HepG2 (cell line): Measurements from ENCODE around the gene C19orf85. TPM values are rescaled to one million over a fixed set of nuclear protein-coding genes. Genes with fewer than 3 reads are reported as not detected.

ENCODE experiments used
- AHR ChIP-seq: IDR thresholded peaks from 2 replicates; pipeline ENCODE4 v1.6.1; 2018; ENCODE audit warnings: missing genetic modification reagents, missing compliant biosample characterization
- ATF2 ChIP-seq: sonication (generic); formaldehyde crosslinking; IDR thresholded peaks from 2 replicates; pipeline ENCODE4 v1.4.0; 2020; ENCODE audit warnings: missing genetic modification reagents
- FIP1L1 ChIP-seq: fragments of 200-400 bp; formaldehyde crosslinking; IDR thresholded peaks from 2 replicates; pipeline ENCODE4 v1.6.1; 2018; ENCODE audit warnings: low read depth, mild to moderate bottlenecking, low read length, moderate library complexity, borderline replicate concordance; ENCODE audit not compliant: insufficient read depth
- GFI1 ChIP-seq: sonication (generic); formaldehyde crosslinking; IDR thresholded peaks from 2 replicates; pipeline ENCODE4 v1.5.0; 2020; ENCODE audit warnings: missing genetic modification reagents, mild to moderate bottlenecking, borderline replicate concordance
- NFYC ChIP-seq: IDR thresholded peaks from 2 replicates; pipeline ENCODE4 v1.6.1; 2016; ENCODE audit warnings: missing genetic modification reagents, missing compliant biosample characterization
- PPARG ChIP-seq: conservative IDR thresholded peaks from 2 replicates; pipeline ENCODE4 v1.6.1; 2016; ENCODE audit warnings: missing biosample characterization, missing genetic modification reagents
- RBM22 ChIP-seq: fragments of 200-400 bp; formaldehyde crosslinking; optimal IDR thresholded peaks from 2 replicates; pipeline ENCODE3; 2017; ENCODE audit warnings: mild to moderate bottlenecking, low read length, moderate library complexity
- RFX3 ChIP-seq: IDR thresholded peaks from 2 replicates; pipeline ENCODE4 v1.6.1; 2016; ENCODE audit warnings: missing biosample characterization, missing genetic modification reagents
- RXRB ChIP-seq: IDR thresholded peaks from 2 replicates; pipeline ENCODE4 v1.6.1; 2016; ENCODE audit warnings: borderline replicate concordance, missing genetic modification reagents, missing compliant biosample characterization
- ZNF605 ChIP-seq: sonication (generic); formaldehyde crosslinking; IDR thresholded peaks from 2 replicates; pipeline ENCODE4 v1.8.0; 2022; ENCODE audit warnings: mild to moderate bottlenecking, missing genetic modification reagents
- ZNF639 ChIP-seq: conservative IDR thresholded peaks from 2 replicates; pipeline ENCODE4 v1.6.1; 2018; ENCODE audit warnings: missing genetic modification reagents
- ZNF691 ChIP-seq: sonication (generic); formaldehyde crosslinking; IDR thresholded peaks from 2 replicates; pipeline ENCODE4 v1.4.0; 2020; ENCODE audit warnings: missing genetic modification reagents, low read depth, mild to moderate bottlenecking, borderline replicate concordance
- ZSCAN30 ChIP-seq: sonication (generic); formaldehyde crosslinking; IDR thresholded peaks from 2 replicates; pipeline ENCODE4 v1.5.0; 2020; ENCODE audit warnings: mild to moderate bottlenecking, missing genetic modification reagents
- polyA plus RNA-seq, 8 experiments: library from polyadenylated mRNA; depleted of rRNA in 3 of 8; stranded (reverse) in 7 of 8; unstranded in 1 of 8; fragments of >200 nt; fragmentation: Illumina TruSeq in 4 of 8; extraction: Trizol in 4 of 8; gene quantifications; 2 replicates each; pipeline versions ENCODE4 v1.2.1 to v1.2.3, GENCODE V29; 2011 to 2016; ENCODE audit warnings: low read depth in 4 of 8, missing spikeins in 1 of 8, mixed read lengths in 1 of 8; ENCODE audit not compliant: insufficient read depth in 1 of 8
- total RNA-seq, 5 experiments: library from RNA; depleted of rRNA; stranded (reverse); fragments of >200 nt; fragmentation: Illumina TruSeq; extraction: Trizol; gene quantifications; 2 replicates each; pipeline ENCODE4 v1.2.3, GENCODE V29; 2016; ENCODE audit warnings: low read depth in 1 of 5
- TF ChIP-seq, protein P1 (sequence below): IDR thresholded peaks from 2 replicates; pipeline ENCODE4 v1.6.1; 2016; ENCODE audit warnings: missing compliant biosample characterization, missing genetic modification reagents, borderline replicate concordance
- TF ChIP-seq, protein P2 (sequence below): sonication (generic); formaldehyde crosslinking; IDR thresholded peaks from 2 replicates; pipeline ENCODE4 v1.4.0; 2020; ENCODE audit warnings: missing genetic modification reagents
- TF ChIP-seq, protein P3 (sequence below): sonication (generic); formaldehyde crosslinking; IDR thresholded peaks from 2 replicates; pipeline ENCODE4 v1.9.0; 2022; ENCODE audit warnings: missing genetic modification reagents, mild to moderate bottlenecking, borderline replicate concordance
- TF ChIP-seq, protein P4 (sequence below): IDR thresholded peaks from 2 replicates; pipeline ENCODE4 v1.4.0; 2020; ENCODE audit warnings: mild to moderate bottlenecking, missing genetic modification reagents

Gene C19orf85
- total and polyA plus RNA-seq, 2 of the 13 experiments (the other 11 are each of a cell fraction or from before 2014, with no cell fraction given), result not detected

DNA sequence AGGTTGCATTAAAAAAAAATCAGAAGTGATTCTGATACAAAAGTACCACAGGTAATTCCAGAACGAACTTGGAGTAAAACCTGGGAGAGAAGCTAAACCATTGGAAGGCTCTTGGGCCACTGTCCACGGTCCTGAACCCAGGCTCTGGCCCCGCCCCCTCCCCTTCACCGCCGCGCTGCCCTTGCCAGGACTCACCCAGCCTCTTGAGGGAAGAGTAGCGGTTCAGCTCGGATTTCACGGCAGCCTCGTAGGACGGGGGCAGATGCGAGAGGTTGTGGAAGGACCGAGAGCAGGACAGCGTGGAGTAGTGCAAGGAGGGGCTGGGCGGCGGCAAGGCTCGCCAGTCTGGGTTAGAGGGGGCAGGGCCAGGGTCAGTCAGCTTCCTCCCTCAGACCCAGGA lies 27.1 kb downstream of the C19orf85 start (continued):
- TF ChIP-seq, protein P1, sequence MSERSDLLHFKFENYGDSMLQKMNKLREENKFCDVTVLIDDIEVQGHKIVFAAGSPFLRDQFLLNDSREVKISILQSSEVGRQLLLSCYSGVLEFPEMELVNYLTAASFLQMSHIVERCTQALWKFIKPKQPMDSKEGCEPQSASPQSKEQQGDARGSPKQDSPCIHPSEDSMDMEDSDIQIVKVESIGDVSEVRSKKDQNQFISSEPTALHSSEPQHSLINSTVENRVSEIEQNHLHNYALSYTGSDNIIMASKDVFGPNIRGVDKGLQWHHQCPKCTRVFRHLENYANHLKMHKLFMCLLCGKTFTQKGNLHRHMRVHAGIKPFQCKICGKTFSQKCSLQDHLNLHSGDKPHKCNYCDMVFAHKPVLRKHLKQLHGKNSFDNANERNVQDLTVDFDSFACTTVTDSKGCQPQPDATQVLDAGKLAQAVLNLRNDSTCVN (CRISPR knock-in tag), result 0 out of 2 replicates have a peak, but pooled peaks have one; percentile 66
- TF ChIP-seq ZNF639 (CRISPR knock-in tag) (0 out of 2 replicates have a peak, but pooled peaks have one; percentile 52), ATF2 (peak; percentile 45; the same call in 1 of the 2 replicates), PPARG (CRISPR knock-in tag) (0 out of 2 replicates have a peak, but pooled peaks have one; percentile 42), RXRB (CRISPR knock-in tag) (peak; percentile 66), RFX3 (CRISPR knock-in tag) (no peak), ZSCAN30 (CRISPR knock-in tag) (0 out of 2 replicates have a peak, but pooled peaks have one; percentile 73), AHR (CRISPR knock-in tag) (0 out of 2 replicates have a peak, but pooled peaks have one; percentile 46), NFYC (CRISPR knock-in tag) (0 out of 2 replicates have a peak, but pooled peaks have one; percentile 17), RBM22 (no peak), ZNF691 (CRISPR knock-in tag) (0 out of 2 replicates have a peak, but pooled peaks have one; percentile 25), FIP1L1 (no peak), ZNF605 (peak; percentile 71; the same call in 1 of the 2 replicates), GFI1 (CRISPR knock-in tag) (0 out of 2 replicates have a peak, but pooled peaks have one; percentile 21)
- TF ChIP-seq, protein P2, sequence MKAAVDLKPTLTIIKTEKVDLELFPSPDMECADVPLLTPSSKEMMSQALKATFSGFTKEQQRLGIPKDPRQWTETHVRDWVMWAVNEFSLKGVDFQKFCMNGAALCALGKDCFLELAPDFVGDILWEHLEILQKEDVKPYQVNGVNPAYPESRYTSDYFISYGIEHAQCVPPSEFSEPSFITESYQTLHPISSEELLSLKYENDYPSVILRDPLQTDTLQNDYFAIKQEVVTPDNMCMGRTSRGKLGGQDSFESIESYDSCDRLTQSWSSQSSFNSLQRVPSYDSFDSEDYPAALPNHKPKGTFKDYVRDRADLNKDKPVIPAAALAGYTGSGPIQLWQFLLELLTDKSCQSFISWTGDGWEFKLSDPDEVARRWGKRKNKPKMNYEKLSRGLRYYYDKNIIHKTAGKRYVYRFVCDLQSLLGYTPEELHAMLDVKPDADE (CRISPR knock-in tag), result no peak
- TF ChIP-seq, protein P3, sequence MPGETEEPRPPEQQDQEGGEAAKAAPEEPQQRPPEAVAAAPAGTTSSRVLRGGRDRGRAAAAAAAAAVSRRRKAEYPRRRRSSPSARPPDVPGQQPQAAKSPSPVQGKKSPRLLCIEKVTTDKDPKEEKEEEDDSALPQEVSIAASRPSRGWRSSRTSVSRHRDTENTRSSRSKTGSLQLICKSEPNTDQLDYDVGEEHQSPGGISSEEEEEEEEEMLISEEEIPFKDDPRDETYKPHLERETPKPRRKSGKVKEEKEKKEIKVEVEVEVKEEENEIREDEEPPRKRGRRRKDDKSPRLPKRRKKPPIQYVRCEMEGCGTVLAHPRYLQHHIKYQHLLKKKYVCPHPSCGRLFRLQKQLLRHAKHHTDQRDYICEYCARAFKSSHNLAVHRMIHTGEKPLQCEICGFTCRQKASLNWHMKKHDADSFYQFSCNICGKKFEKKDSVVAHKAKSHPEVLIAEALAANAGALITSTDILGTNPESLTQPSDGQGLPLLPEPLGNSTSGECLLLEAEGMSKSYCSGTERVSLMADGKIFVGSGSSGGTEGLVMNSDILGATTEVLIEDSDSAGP, result peak; percentile 27; the same call in 1 of the 2 replicates
- TF ChIP-seq, protein P4, sequence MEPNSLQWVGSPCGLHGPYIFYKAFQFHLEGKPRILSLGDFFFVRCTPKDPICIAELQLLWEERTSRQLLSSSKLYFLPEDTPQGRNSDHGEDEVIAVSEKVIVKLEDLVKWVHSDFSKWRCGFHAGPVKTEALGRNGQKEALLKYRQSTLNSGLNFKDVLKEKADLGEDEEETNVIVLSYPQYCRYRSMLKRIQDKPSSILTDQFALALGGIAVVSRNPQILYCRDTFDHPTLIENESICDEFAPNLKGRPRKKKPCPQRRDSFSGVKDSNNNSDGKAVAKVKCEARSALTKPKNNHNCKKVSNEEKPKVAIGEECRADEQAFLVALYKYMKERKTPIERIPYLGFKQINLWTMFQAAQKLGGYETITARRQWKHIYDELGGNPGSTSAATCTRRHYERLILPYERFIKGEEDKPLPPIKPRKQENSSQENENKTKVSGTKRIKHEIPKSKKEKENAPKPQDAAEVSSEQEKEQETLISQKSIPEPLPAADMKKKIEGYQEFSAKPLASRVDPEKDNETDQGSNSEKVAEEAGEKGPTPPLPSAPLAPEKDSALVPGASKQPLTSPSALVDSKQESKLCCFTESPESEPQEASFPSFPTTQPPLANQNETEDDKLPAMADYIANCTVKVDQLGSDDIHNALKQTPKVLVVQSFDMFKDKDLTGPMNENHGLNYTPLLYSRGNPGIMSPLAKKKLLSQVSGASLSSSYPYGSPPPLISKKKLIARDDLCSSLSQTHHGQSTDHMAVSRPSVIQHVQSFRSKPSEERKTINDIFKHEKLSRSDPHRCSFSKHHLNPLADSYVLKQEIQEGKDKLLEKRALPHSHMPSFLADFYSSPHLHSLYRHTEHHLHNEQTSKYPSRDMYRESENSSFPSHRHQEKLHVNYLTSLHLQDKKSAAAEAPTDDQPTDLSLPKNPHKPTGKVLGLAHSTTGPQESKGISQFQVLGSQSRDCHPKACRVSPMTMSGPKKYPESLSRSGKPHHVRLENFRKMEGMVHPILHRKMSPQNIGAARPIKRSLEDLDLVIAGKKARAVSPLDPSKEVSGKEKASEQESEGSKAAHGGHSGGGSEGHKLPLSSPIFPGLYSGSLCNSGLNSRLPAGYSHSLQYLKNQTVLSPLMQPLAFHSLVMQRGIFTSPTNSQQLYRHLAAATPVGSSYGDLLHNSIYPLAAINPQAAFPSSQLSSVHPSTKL (CRISPR knock-in tag), result peak; percentile 36; the same call in 1 of the 2 replicates
